ENCODE results near the gene AOC3.
"Not testable (repeated sequence)": the region's sequence is repeated elsewhere in the genome, so short reads cannot be mapped to it uniquely, and the experiment has no call there.

The AOC3 gene

DNA sequence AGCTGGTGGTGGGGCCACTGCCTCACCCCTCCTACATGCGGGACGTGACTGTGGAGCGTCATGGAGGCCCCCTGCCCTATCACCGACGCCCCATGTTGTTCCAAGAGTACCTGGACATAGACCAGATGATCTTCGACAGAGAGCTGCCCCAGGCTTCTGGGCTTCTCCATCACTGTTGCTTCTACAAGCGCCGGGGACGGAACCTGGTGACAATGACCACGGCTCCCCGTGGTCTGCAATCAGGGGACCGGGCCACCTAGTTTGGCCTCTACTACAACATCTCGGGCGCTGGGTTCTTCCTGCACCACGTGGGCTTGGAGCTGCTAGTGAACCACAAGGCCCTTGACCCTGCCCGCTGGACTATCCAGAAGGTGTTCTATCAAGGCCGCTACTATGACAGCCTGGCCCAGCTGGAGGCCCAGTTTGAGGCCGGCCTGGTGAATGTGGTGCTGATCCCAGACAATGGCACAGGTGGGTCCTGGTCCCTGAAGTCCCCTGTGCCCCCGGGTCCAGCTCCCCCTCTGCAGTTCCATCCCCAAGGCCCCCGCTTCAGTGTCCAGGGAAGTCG, 16.8 kb downstream of the AOC3 start:
- not testable (repeated sequence) for DNase-seq

- no peak for DNase-seq
Observed at GRCh38 chr17:42868338-42868737, 17.3 kb downstream of the AOC3 start.

- no peak for DNase-seq
Observed at GRCh38 chr17:42871647-42872046, 20.6 kb downstream of the AOC3 start.

DNA sequence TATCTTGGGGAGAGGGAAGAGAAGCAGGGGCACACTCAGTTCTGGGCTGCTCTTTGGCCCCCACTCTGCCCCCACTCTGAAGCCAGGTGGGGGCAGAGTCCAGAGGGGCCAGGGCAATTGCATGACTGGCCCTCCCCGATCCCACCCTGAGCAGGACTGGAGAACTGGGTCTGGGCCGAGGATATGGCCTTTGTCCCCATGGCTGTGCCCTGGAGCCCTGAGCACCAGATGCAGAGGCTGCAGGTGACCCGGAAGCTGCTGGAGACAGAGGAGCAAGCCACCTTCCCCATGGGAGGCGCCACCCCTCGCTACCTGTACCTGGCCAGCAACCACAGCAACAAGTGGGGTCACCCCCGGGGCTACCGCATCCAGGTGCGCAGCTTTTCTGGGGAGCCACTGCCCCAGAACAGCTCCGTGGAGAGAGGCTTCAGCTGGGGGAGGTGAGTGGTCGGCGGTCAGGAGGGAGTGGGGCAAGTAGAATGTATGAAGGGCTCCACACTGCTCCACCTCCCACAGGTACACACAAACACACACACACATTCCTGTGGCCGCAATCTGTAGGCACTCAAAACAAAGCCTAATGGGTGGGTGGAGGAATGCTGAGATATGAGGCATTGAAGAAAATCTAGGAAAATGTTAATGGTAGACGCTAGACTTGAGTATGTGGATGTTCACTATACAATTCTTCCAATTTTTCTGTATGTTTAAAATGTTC, 21.4 kb downstream of the AOC3 start:
- DNase-seq = no peak

DNA sequence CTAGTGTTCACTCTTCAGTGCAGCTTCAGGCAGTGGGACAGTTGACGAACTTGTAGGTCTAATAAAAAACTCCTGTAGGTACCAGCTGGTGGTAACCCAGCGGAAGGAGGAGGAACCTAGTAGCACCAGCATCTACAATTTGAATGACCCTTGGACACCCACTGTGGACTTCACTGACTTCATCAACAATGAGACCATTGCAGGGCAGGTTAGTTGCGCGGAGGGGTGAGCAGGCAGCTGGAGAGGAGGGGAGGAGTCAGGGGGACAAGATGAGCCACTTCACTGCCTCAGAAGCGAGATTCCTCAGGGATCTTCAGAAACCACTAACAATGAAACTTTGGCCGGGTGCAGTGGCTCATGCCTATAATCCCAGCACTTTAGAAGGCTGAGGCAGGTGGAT, 22.3 kb downstream of the AOC3 start:
- no peak for DNase-seq

- not testable (repeated sequence) for DNase-seq
Observed at GRCh38 chr17:42873932-42874695, 23.1 kb downstream of the AOC3 start.

- DNase-seq = no peak
Observed at GRCh38 chr17:42877037-42877436, 26.0 kb downstream of the AOC3 start.

DNA sequence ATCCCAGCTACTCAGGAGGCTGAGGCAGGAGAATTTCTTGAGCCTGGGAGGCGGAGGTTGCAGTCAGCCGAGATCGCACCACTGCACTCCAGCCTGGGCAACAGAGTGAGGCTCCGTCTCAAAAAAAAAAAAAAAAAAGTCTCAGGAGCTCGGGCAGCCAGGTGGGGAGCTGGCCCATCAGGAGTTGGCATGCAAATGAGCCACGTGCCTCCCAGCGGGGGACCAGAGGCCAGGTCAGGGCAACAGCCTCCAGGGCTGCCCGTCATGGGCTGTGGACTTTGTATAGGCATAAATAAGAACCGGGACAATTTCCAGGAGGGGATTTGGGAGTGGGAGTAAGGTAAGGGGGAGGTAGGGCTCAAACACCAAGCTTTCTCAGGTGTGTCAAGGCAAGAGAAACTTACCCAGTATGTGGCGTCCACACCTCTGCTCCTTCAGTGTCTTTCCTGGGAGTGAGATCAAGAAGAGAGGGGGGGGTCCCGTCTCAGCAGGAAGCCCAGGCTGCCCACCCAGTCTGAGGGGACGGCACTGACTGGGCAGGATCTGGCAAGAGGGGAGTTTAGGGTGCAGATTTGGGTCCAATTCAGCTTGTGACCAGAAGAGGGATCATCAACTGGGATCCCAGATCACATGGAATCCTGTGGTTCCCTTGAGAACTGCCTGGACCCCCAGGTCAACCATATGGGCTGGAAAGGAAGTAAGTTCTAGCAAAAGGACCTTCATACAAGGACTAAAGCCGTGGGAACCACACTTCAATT, 27.3 kb downstream of the AOC3 start:
- no peak for DNase-seq

GRCh38 chr17:42878924-42879595, 28.1 kb downstream of the AOC3 start:
- no peak for DNase-seq

GRCh38 chr17:42879596-42879985, 28.6 kb downstream of the AOC3 start:
- no peak for DNase-seq

GRCh38 chr17:42880776-42881310, 29.8 kb downstream of the AOC3 start:
- DNase-seq = no peak

- not testable (repeated sequence) for DNase-seq
Observed at GRCh38 chr17:42881706-42882105, 30.7 kb downstream of the AOC3 start.

DNA sequence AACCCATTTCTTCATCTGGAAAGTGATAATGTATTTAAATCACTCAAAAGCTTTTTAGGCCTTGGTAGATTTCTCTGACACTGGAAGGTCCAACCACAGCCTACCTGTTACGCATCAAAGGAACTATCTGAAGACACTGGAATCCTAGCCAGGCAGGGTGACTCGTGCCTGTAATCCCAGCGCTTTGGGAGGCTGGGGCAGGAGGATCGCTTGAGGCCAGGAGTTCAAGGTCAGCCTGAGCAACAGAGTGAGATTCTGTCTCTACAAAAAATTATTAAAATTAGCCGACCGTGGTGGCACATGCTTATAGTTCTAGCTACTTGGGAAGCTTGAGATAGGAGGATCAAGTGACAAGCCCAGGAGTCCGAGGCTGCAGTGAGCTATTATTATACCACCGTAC, 31.2 kb downstream of the AOC3 start:
- DNase-seq = no peak

DNA sequence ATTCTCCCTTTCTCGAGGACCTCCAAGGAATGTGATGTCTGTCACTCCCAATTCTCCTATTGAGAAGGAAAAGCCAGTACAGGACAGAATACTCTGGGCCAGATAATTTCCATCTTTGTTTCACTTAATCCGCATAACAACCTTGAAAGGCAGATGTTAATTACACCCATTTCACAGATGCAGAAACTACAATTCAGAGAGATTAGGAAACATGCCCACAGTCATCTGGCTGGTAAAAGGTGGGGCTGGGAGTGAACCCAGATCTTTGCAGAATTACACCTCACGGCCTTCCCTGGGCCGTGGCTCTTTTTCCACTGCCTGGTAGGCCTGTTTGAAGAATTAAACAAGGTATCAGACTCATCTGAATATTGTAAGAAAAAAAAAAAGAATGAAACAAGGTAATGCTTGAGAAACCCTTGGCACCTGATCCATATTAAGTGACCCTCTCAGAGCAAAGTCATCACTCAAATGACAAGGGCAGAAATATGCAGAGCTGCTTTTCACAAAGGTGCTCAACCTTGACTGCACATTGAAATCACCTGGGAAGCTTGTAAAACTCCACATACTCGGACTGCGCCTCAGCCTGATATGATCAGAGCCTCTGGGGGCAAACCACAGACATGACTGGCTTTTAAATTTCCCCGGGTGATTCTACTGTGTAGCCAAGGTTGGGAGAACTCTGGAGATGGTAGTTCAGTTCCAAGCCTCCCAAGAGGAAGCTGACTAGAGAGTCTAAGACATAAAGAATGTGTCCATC, 33.0 kb downstream of the AOC3 start:
- DNase-seq = no peak

GRCh38 chr17:42885806-42886205, 34.8 kb downstream of the AOC3 start:
- DNase-seq = not testable (repeated sequence)

DNA sequence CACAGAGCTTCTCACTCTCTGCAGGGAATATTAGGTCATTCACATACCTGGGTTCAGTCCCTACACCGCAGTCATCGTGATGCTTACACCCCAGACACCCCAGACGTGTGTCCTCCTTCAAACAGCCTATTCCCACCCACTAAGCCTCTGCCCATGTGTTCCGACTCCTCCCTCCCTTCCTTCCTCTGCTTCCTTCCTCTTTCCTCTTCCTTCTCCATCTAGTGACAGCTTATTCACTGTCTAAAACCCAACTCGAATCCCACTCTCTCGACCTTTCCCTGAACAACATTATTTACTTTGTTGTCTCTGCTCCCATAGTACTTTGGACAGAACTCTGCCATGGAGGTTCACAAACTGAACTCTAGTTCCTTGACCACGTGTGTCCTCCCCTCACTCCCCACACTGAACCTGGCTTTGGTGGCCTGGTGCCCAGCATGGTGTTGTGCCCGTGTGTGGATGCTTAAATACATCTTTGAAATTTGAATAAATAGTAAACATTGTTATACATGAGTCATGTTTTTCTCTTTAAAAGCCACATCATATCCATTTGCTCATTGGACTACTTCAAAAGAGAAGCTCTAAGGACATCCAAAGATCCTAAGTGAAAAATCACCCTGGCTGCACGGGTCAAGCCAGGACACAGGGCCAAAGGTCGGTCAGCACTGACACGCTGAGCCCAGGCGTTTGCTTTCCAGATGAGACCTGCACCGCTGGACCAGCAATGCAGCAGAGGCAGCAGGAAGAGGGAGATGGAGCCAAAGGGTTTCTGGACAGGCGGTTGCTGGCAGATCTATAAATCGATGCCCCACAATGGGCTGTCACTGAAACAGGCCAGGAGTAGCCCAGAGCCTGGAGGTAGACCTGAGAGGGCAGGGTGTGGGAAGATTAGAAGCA, 35.5 kb downstream of the AOC3 start:
- no peak for DNase-seq

DNA sequence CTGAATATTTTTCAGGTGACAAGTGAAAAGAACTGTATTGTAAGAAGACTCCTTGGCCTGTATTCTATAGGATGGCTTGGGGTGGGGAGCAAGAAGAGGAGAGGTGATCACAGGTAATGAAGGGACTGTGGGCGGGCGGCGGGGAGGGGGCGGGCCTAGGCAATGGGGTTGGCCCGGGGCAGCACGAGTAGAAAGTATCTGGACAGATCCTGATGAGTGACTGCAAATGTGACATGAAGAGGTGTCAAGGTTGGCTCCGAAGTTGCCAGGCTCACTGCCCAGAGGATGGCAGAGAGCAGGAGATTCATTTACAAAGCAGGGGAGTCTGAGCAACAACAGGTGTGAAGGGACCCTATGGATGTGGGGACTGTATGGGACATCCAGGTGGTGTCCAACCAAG, 38.8 kb downstream of the AOC3 start:
- no peak for DNase-seq

DNA sequence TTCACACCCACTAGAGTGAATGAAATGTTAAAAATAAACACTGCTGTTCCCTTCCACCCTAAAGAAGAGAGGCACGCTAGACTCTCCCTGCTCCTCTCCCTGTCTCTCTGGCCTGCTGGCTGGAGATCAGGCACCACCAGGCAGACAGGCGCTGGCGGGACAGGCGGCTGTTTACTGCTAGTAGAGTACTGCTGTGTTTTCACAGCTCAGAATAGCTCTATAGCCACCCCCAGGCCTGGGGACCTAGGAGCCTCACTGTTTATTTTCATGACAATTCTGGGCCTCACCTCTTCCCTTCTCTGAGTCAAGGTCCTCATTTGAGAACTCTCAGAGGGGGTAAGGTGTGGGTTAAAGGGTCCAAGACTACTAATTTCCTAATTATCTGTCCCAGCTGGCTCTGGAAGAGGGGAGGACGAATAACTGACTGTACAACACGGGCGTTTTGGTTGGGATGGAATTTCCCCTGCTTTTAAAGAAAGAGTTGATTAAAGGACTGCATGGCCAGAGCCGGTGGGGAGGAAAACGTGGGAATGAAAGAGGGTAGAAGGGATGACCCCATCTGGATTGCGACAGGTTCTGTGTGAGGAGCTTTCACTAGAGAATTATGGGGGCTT, 40.6 kb downstream of the AOC3 start:
- DNase-seq = no peak

GRCh38 chr17:42893359-42893758, 42.4 kb downstream of the AOC3 start:
- DNase-seq = no peak

Measured in cerebellar nuclear complex (tissue), 1 donor.